Type B pancreatic cell (in vitro differentiated cells): ENCODE data around the gene CCNL2. TPM values are rescaled to one million over a fixed set of nuclear protein-coding genes. Genes with fewer than 3 reads are reported as not detected.

Experiments used
- DNase-seq: peaks from one replicate; pipeline ENCODE4 v3.0.0; 2021; ENCODE audit warnings: mixed read lengths; ENCODE audit not compliant: unreplicated experiment; ENCODE audit errors: extremely low spot score
- H3K27ac Mint-ChIP-seq: 2 replicates; pipeline ENCODE4 v1.8.0; 2021; ENCODE audit warnings: mild to moderate bottlenecking, mixed read lengths
- H3K27me3 Mint-ChIP-seq: 2 replicates; pipeline ENCODE4 v1.8.0; 2021; ENCODE audit warnings: mixed read lengths
- H3K36me3 Mint-ChIP-seq: 2 replicates; pipeline ENCODE4 v1.8.0; 2021; ENCODE audit warnings: mixed read lengths
- H3K4me1 Mint-ChIP-seq: one replicate; pipeline ENCODE4 v1.8.0; 2021; ENCODE audit warnings: mixed read lengths; ENCODE audit not compliant: unreplicated experiment
- H3K4me3 Mint-ChIP-seq: 2 replicates; pipeline ENCODE4 v1.8.0; 2021; ENCODE audit warnings: mild to moderate bottlenecking, mixed read lengths
- H3K9me3 Mint-ChIP-seq: 2 replicates; pipeline ENCODE4 v1.8.0; 2021; ENCODE audit warnings: mixed read lengths
- CTCF ChIP-seq: fragments of 200-600 bp; sonication (generic); conservative IDR thresholded peaks from 2 replicates; pipeline ENCODE4 v1.5.0; 2021; ENCODE audit warnings: antibody characterized with exemption, mild to moderate bottlenecking
- total RNA-seq: library from RNA; stranded (reverse); gene quantifications from 2 replicates; pipeline ENCODE4 v1.2.1, GENCODE V29; 2021; ENCODE audit warnings: low replicate concordance

CCNL2 gene
- total RNA-seq, 1 donor from 2014 or later = 298 TPM

- H3K9me3 Mint-ChIP-seq = no peaks in the 10 kb centered on the region
- peak overlapping the region; percentile 72 for H3K27ac Mint-ChIP-seq
- no peaks in the 10 kb centered on the region for H3K36me3 Mint-ChIP-seq
- H3K27me3 Mint-ChIP-seq = no peaks in the 10 kb centered on the region
- peak overlapping the region; percentile 65 for H3K4me3 Mint-ChIP-seq
- no peak for DNase-seq
- no peak for TF ChIP-seq CTCF
- H3K4me1 Mint-ChIP-seq = peaks cover 20% of the 10 kb centered on the region
Measured at GRCh38 chr1:1422465-1423244, 23.5 kb upstream of the CCNL2 start.

- no peaks in the 10 kb centered on the region for H3K27me3 Mint-ChIP-seq
- peaks cover 22% of the 10 kb centered on the region for H3K4me1 Mint-ChIP-seq
- no peak for DNase-seq
- no peaks in the 10 kb centered on the region for H3K36me3 Mint-ChIP-seq
- peak overlapping the region; percentile 72 for H3K27ac Mint-ChIP-seq
- no peaks in the 10 kb centered on the region for H3K9me3 Mint-ChIP-seq
- no peak for TF ChIP-seq CTCF
- no peak overlapping the region for H3K4me3 Mint-ChIP-seq
Measured at GRCh38 chr1:1421907-1422464, 22.9 kb upstream of the CCNL2 start.

GRCh38 chr1:1421147-1421906 lies 22.2 kb upstream of the CCNL2 start, which contains the start of gene ANKRD65:
Gene ANKRD65, minus strand, starts transcription at chr1:1421276. Its CDS starts 271 bp downstream, at chr1:1421005.
- no peak for DNase-seq
- no peaks in the 10 kb centered on the region for H3K36me3 Mint-ChIP-seq
- H3K4me3 Mint-ChIP-seq = peak within 1 kb of the TSS; percentile 76
- TF ChIP-seq CTCF = no peak
- no peak within 1 kb of the TSS for H3K27ac Mint-ChIP-seq
- H3K27me3 Mint-ChIP-seq = no peaks in the 10 kb centered on the region
- H3K4me1 Mint-ChIP-seq = peaks cover 22% of the 10 kb centered on the region
- no peaks in the 10 kb centered on the region for H3K9me3 Mint-ChIP-seq

GRCh38 chr1:1420654-1421141 lies 21.6 kb upstream of the CCNL2 start:
- no peak for DNase-seq
- Mint-ChIP-seq H3K27ac (no peak overlapping the region), H3K9me3 (no peaks in the 10 kb centered on the region), H3K4me1 (peaks cover 22% of the 10 kb centered on the region), H3K27me3 (no peaks in the 10 kb centered on the region), H3K4me3 (peak overlapping the region; percentile 76), H3K36me3 (no peaks in the 10 kb centered on the region)
- no peak for TF ChIP-seq CTCF

- no peak overlapping the region for H3K27ac Mint-ChIP-seq
- no peaks in the 10 kb centered on the region for H3K27me3 Mint-ChIP-seq
- H3K9me3 Mint-ChIP-seq = no peaks in the 10 kb centered on the region
- peaks cover 22% of the 10 kb centered on the region for H3K4me1 Mint-ChIP-seq
- no peaks in the 10 kb centered on the region for H3K36me3 Mint-ChIP-seq
- DNase-seq = no peak
- TF ChIP-seq CTCF = no peak
- no peak overlapping the region for H3K4me3 Mint-ChIP-seq
Measured at GRCh38 chr1:1419813-1420653, 20.9 kb upstream of the CCNL2 start.
